NCI-H2107 treated with DMSO at 0.1 percent for 48 hours (cell line): ENCODE data around the gene TP73.

Experiments
- DNase-seq: peaks from one replicate; lab custom pipeline; 2025; ENCODE audit not compliant: unreplicated experiment; lab: John Stamatoyannopoulos, UW

Gene TP73

DNA sequence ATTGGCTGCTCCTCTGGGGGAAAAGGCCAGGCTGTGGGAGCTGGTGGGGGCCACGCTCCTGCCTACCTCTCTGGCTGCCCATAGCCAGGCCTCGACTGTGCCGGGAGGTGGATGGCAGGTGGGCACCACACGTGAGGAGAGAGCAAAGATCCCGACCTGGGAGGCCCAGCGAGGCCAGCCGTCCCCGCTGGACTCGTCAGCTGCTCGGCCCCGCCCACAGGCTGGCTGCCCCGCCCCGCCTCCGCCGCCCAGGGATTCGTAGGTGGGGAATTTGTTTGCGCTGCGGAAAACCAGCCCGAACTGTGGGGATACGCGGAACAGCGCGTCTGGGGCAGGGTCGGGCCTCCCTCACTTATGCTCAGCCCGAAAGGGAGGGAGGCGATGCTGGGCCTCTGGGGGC lies 31.7 kb downstream of the TP73 start:
- DNase-seq = no peak

DNA sequence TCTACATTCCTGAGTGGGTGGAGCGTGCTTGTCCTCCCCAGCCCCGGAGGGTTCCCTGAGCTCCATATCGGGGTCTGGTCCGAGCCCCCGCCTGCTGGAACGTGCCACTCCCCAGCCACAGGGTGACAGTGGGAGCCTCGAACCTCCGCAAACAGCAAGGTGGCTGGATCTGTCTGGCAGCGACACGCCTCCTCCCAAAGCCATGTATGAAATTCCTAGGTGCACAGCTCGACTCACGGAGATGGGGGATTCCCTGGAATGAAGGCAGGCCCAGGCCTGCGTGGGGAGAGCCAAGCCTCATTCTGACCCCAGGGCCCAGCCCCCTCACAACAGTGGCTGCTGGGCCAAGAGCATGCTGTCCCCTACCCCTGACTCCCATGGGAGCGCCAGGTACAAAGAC lies 32.9 kb downstream of the TP73 start:
- no peak for DNase-seq

DNA sequence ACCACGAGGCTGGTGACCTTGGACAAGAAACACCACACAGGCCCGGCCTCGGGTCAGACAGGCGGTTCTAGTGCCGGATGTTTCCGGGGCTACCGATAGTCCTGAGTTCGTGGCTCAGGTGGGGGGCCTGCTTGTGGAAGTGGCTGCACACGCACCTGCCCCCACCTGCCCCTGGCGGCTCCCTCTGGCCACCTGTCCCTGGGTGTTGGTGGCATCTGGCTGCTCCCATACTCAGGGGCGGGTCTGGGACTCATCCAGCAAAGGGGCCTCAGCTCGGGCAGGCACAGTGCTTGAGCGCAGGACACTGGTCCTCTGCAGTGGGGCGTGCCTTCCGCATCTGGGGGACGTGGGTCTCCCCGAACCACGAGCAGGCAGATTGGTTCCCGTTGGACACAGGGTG lies 33.6 kb downstream of the TP73 start:
- DNase-seq = no peak

DNA sequence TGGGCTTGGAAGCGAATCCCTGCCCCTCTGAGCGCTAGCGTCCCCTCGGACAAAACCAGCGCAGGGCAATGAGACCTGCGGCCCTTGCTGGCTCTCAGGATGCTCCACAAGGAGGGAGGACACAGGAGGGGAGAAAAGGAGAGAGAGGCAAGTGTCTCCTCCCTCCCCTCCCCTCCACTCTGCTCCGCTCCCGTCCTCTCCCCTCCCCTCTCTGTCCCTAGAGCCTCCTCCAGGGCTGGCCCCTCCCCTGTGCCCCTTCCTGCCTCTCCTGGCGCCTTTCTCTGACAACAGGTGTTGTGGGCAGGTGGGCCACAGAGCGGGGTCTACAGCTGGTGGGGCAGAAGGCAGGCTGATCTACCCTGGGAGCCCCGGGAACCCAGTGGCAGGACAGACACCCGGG lies 35.2 kb downstream of the TP73 start:
- DNase-seq = no peak

DNA sequence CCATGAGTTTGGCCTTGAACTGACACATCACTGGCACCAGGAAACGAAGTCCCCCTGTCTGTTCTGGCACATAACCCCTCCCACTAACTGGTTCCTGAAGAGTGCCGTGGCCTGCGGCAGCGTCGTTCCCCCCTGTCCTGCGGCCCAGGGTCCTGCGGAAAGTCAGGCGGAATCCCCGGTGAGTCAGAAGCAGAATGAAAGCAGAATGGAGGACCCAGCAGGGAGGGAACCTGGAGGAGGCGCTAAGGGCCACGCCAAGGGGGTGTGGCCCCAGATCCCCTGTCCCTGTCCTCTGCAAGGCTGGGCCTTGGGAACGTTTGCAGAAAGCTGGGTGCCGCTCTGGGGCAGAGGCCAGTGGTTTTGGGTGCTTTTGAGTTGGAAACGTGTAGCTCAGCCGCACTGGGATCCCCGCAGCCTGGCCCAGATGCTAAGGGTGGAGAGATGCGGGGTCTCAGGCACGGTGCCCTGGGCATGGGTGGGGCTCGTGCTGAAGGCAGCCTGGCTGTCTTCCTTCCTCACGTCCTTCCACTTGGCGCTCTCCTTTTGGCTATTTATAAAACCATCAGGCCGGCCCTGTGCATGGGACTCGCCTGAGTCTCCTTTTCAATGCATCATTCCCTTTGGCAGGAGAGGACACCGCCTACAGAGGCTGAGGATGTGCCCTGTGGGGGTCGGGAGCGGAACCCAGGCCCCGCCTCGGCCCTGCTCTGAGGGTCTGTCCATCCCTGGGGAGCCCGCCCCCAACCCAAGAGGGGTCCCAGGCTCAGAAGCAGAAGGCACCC lies 36.2 kb downstream of the TP73 start:
- DNase-seq = no peak

DNA sequence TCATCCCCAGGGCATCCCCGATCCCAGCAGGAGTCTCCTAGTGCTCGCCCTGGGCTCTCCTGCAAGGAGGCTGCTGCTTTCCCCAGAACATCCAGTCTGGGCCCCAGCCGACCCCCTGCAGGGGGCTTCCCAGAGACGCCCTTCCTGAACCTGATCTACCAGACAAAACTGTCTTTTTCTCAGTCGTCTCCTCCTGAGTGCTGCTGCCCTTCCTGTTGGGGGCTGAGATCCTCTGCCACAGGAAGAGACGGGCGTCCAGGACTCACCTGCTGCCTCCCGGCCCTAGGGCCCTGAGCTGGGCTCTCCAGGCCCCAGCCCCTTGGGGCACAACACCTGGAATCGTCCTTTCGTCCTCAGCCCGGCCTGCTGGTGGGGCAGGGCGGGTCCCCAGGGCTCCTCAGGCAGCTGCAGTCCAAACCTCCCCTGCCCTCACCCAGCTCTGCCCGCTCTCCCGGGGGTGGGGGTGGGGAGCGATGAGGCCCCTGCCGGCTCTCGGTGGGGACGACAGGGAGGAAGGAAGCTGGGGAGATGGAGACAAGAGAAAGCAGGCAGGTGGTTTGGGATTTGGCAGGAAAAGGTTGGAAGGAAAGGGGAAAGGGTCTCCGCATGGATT lies 36.9 kb downstream of the TP73 start:
- no peak for DNase-seq

DNA sequence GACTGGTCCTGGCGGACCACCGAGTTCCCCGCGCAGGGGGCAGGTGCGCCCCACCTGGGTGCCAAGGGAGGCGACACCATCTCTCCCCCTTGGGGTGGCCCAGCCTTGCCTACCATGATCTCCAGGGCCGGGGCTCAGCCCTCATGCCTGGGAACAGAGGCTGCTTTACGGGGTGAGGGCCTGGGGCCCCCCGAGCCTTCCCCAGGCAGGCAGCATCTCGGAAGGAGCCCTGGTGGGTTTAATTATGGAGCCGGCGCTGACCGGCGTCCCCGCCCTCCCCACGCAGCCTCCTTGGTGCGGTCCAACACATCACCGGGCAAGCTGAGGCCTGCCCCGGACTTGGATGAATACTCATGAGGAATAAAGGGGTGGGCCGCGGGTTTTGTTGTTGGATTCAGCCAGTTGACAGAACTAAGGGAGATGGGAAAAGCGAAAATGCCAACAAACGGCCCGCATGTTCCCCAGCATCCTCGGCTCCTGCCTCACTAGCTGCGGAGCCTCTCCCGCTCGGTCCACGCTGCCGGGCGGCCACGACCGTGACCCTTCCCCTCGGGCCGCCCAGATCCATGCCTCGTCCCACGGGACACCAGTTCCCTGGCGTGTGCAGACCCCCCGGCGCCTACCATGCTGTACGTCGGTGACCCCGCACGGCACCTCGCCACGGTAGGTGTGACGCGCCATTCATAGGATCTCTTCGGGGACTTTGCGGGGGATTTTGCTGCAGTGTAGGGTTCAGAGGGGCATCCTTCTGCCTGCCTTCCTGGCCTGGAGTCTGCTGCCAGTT lies 38.2 kb downstream of the TP73 start:
- DNase-seq = no peak

DNA sequence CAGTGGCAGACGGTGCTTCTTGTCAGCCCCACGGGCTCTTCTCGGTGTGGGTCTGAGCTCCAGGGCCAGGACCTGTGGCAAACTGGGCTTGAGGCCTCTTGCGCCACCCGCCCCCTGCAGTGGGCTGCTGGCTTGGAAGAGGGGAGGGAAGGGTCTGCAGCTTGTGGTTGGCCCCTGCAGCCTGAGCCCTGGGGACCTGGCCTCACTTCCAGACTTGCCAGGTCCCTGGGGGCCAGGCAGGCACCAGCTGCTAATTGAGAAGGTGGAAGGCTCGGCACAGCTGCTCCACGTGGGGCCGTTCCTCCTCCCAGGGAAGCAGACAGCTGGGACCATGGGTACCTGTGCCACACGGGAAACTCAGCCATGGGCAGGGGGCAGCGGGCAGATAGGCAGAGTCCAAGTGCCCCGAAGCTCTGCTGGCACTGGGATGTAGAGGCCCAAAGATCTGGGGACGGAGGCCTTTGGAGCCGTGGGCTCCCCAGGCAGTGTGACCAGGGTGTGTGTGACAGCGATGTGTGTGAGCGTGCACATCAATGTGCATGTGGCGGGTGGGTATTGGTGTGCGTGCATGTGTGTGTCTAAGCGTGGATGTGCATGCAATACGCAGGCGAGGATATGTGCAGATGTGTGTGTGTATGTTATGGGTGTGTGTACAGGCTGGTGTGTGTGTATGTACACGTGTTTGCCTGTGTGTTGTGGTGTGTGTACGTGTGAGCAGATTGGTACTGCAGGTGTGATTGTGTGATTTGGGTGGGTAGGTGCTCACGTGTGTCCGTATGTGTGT lies 39.3 kb downstream of the TP73 start:
- DNase-seq = no peak

DNA sequence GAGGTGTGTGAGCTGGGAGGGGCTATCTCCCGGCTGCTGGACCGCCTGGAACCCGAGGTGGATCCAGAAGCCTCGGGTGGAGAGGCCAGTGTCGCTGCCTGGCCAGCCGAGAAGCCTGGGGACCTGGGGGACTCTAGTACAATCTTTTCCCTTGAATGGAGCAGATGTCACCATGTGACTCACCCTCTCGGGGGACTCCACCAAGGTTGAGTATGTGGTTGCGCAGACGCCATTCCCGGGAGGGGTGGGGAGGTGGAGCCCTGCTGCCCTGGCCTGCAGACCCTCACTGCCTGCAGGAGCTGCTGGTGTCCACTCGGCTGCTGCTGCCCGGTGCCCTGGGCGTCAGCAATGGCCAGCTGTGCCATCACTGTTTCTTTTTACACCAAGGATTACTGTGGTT lies 40.3 kb downstream of the TP73 start:
- DNase-seq = no peak

DNA sequence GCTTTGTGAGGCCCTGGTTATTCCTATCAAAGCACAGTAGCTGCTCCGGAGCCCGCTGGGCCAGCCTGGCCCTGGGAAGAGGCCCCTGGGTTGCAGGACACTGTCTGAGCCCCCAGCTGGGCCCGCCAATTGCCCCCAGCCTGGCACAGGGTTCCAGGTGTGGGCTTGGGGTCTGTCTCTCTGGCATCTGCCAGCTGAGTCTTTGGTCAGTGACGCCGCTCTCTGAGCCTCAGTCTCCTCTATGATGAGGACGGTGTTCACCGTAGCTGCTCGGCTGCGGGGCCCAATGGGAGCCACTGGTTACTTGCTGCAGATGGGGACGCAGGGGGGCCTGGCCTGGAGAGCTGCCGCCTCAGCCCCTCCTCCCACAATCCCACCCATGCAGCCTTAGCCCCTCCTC lies 41.0 kb downstream of the TP73 start:
- no peak for DNase-seq

DNA sequence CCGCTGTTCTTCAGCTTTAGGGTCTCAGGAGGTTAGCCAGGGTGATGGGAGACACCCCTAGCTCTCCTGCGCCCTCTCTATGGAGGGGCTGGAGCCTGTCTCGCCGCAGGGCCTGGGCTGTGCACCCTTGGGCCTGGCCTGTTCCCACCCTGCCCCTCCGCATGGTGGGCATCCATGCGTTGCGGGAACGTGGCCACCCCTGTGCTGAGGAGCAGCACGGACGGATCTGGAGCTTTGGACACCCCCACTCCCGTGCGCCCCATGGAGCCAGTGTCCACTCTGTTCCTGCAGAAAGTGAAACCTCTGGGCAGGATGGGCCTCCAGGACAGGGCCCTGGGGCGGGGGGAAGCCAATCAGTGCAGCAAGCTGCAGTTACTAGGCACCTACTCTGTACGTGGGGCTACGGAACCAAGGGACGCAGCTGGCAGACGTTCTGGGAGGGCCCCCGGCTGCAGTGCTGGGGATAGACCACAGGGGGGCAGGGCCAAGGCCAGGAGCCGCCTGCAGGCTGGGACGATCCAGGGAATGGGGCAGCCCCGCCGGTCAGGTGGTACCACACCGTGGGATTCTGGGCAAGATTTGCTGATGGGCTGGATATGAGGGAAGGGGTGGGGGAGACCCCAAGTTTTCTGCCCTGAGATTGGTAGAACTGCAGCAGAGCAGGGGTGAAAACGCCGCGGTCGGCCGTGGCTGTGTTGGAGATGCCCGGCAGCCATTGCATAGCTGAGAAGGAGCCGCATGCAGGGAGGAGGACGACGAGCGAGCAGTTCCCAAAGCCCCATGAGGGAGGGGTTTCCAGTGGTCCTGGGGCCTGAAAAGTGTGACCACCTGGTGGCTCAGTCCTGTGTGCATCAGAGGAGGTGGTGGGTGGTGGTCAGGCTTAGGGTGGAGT lies 43.3 kb downstream of the TP73 start:
- no peak for DNase-seq

DNA sequence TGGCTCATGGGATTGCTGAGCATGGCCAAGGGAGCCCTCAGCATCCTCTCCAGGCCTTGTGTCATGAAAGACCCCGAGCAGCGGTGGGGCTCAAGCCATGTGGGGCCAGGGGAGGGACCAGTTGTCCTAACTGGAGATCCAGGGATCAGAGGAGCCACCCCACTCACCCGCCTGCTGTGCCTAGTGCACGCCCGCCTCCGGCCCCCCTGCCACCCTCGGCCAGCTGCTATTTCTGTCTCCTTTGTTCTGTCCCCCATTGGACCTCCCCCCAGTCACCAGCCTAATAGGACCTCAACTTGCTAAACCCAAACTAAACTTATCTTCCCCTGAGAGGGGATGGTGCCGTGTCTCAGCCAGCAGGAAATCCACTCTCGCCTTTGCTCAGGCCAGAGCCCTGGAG lies 44.4 kb downstream of the TP73 start:
- DNase-seq = no peak

DNA sequence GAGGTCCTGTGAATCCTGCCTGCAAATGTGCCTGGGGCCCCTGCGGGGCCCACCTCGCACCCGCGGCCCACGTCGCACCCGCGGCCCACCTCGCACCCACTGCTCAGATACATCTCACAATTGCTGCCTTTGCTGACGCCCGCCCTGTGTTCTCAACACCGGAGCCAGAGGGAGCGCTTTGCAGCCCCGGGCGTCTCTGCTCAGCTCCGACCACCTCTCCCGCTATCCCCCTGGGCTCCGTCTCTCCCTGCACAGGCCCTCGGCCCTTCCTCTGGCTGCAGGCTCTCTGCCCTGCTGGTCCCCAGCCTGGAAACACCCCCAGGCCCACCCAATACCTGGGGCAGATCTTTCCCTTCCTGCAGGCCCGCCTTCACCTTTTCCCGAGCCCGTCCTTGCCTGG lies 44.8 kb downstream of the TP73 start:
- no peak for DNase-seq

DNA sequence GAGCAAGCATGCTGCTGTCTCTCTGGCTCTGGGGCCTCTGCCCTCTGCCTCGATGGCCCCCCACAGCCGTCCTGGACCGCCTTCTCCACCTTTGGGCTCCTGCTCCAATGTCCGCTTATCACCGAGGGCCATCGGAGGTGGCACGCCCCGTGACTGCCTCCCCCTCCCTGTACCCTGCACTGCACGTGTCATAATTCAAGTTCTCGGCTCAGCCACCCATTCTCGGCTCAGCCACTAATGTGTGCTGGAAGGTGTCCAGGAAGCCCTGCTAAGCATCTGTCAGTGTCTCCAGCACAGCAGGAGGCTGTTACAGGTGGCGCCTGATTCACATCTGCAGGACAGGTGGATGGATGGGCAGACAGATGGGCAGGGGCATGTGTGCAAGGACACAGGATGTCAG lies 45.5 kb downstream of the TP73 start:
- DNase-seq = peak; percentile 29

DNA sequence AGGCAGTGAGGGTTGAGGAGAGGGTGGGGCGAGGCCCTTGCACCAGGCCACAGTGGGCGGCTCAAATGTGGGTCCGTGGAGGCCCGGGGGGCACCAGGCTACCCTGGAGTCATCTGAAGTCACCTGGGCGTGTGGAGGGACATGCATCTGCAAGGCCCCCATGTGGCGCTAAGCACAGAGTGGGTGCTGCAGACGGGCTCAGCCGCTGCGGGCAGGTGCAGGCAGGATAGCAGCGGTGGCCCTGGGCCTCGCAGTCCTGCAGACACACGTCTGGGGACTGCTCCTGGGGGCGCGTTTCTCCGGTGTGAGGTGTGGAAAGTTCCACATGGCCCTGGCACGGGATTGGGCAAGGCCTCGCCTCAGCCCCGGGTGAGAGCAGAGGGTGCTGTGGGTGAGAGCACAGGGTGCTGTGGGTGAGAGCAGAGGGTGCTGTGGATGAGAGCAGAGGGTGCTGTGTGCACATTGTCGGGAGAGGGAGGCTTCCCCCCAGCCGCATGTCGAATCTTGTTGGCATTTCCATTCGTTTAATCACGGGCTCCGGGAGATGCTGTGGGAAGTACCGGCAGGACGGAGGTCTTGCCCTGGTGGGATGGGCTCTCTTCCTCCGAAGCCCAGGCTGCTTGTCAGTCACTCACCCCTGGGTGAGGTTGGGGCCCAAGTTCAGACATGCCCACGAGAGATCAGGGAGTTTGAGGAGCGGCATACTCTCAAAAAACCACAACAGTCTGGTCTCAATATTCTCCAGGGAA lies 46.5 kb downstream of the TP73 start:
- DNase-seq = no peak

DNA sequence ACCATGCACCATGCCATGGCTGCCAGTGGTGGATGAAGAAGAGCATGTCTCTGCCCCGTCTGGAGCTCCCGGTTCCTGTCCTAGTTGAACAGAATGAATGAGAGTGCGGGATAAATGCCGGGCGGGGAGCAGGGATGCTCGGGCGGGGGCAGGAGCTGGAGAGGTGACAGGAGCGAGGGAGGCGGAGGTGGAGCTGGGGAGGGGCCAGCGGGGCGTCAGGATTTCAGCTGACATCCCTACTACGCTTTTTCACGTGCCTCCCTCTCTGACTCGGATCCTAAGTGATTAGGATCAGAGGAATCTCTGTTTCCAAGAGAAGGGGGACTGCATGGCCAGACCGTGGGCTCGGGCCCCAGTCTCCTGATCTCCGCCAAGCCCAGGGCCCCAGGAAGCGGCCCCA lies 47.3 kb downstream of the TP73 start:
- DNase-seq = no peak

DNA sequence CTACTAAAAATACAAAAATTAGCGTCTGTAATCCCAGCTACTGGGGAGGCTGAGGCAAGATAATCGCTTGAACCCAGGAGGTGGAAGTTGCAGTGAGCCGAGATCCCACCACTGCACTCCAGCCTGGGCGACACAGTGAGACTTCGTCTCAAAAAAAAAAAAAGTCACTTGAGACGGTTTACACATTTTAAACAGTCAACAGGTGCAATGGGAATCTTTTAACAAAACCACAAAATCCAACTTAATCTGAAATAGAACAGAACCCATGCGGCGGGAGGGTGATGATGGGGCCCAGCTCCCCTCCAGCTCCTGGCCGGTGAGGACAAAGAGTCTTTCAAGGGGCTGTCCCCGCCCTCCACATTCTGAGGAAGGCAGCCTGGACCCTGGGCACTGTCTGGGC lies 48.3 kb downstream of the TP73 start:
- no peak for DNase-seq

DNA sequence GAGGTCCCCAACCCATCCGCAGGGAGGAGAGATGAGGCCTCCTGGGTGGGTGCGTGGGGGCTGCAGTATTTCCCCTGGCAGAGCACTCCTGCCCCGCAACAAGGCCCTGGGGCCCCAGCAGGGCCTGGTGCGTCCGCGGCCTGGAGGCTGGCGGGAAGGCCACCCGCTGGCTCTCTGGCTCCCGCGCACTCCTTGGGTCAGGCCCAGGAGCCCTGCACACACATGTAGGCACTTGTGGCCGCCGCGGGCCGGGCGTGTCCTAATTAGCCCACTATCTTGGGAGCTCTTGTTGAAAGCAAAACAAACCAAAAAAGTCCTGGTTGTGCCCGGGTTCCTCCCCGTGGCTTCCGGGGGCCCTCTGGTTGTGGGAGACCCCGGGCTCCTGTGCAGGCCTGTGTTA lies 50.2 kb downstream of the TP73 start:
- DNase-seq = no peak

DNA sequence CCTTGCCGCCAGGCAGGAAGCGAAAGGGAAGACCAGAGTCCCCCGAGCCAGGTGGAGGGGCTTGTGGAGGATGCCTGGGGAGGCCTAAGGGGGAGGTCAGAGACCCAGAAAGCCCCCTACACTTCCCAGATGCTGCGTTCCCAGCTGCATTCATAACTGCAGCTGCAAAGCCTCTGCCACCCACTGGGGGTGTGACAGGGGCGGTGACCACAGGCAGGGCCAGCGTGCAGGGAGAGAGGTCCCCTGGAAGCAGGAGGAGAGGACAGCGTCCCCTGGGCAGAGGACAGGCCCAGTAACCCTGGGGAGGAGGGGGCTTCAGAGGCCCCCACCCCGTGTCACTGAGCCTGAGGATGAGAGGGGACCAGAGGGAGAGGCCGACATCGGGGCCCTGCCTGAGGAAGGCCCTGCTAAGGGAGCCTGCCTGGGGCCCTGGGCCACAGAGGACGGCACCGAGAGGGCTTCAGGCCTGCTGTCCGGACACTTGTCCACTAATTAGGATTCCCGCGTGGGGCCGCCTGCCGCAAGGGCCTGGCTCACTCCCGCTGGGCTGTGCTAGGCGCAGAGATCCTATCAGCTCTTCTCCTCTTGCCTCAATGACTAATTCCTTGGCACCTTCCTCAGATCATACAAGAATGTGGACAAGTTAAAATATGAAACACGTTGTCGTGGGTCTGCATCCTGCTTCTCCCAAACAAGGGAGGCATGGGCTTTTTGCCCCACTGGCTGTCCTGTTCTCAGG lies 50.8 kb downstream of the TP73 start:
- no peak for DNase-seq
